K562 (cell line): ENCODE results near the gene CBLN2. TPM values are rescaled to one million over a fixed set of nuclear protein-coding genes. Genes with fewer than 3 reads are reported as not detected.

Source experiments
- ELF1 ChIP-seq: fragments of 200-800 bp; sonication (Bioruptor generic); IDR thresholded peaks from 2 replicates; pipeline ENCODE4 v1.6.1; 2016; ENCODE audit warnings: missing genetic modification characterization, missing compliant biosample characterization
- ETV6 ChIP-seq, 3 experiments: fragments of 150-350 bp in 1 of 3; sonication (generic) in 1 of 3; formaldehyde crosslinking in 1 of 3; IDR thresholded peaks; 2 replicates each; pipeline versions ENCODE4 v1.6.1 to v1.8.0; 2014 to 2022; ENCODE audit warnings: borderline replicate concordance in 2 of 3, low read depth in 2 of 3, antibody characterized with exemption in 1 of 3, low read length in 1 of 3, mild to moderate bottlenecking in 1 of 3, missing genetic modification reagents in 1 of 3
- HCFC1 ChIP-seq: IDR thresholded peaks from 2 replicates; pipeline ENCODE4 v1.6.1; 2012; ENCODE audit warnings: low read depth, low read length, improper control_type of control experiment
- polyA plus RNA-seq, 8 experiments: library from polyadenylated mRNA; depleted of rRNA in 4 of 8; stranded (reverse) in 5 of 8; unstranded in 3 of 8; fragments of >200 nt; fragmentation: Nextera tagmentation in 2 of 8; fragmentation: Illumina TruSeq in 1 of 8; extraction: Ambion mirVana in 2 of 8; extraction: Trizol in 1 of 8; gene quantifications; 2 replicates each; pipeline versions ENCODE4 v1.2.1 to v1.2.3, GENCODE V29; 2011 to 2014; ENCODE audit warnings: inconsistent platforms in 1 of 8, missing spikeins in 1 of 8
- total RNA-seq, 7 experiments: library from RNA; depleted of rRNA in 6 of 7; stranded (reverse); fragments of >200 nt in 6 of 7; fragmentation: Illumina TruSeq in 2 of 7; extraction: Trizol in 2 of 7; gene quantifications; 2 replicates each; pipeline versions ENCODE4 v1.2.1 to v1.2.3, GENCODE V29; 2011 to 2021; ENCODE audit warnings: low replicate concordance in 1 of 7
- TF ChIP-seq, protein P1 (sequence below): fragments of 250-450 bp; sonication (Bioruptor Pico); IDR thresholded peaks from 2 replicates; pipeline ENCODE4 v1.4.0; 2020; ENCODE audit warnings: mild to moderate bottlenecking, moderate library complexity
- TF ChIP-seq, protein P2 (sequence below), 2 experiments: IDR thresholded peaks in 1 of 2; conservative IDR thresholded peaks in 1 of 2; 2 replicates each; pipeline ENCODE4 v1.6.1; 2016; ENCODE audit warnings: low read depth in 2 of 2, mild to moderate bottlenecking in 1 of 2, missing compliant biosample characterization in 1 of 2, missing genetic modification characterization in 1 of 2, moderate library complexity in 1 of 2

Gene CBLN2
- total and polyA plus RNA-seq, 9 of the 15 experiments (the other 6 are each of a cell fraction or from before 2014, with no cell fraction given) = not detected

DNA sequence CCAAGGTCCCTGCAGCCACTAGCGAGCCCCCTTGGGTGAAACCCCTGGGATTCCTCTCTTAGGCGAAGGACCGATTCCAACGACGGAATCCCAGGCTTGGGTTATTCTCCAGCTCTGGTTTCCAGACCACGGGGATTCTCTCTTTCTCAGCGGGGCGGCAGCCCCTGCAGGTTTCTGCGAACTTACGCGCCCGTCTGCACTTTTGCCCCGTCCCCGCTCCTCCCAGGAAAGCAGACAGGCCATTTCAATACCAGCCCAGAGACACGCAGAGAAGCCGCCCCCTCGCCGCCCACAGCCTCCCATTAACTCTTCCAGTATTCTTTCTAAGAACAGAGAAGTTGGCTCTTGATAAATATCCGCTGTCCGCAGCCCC lies 1.2 kb downstream of the CBLN2 start (continued):
- TF ChIP-seq, protein P1, sequence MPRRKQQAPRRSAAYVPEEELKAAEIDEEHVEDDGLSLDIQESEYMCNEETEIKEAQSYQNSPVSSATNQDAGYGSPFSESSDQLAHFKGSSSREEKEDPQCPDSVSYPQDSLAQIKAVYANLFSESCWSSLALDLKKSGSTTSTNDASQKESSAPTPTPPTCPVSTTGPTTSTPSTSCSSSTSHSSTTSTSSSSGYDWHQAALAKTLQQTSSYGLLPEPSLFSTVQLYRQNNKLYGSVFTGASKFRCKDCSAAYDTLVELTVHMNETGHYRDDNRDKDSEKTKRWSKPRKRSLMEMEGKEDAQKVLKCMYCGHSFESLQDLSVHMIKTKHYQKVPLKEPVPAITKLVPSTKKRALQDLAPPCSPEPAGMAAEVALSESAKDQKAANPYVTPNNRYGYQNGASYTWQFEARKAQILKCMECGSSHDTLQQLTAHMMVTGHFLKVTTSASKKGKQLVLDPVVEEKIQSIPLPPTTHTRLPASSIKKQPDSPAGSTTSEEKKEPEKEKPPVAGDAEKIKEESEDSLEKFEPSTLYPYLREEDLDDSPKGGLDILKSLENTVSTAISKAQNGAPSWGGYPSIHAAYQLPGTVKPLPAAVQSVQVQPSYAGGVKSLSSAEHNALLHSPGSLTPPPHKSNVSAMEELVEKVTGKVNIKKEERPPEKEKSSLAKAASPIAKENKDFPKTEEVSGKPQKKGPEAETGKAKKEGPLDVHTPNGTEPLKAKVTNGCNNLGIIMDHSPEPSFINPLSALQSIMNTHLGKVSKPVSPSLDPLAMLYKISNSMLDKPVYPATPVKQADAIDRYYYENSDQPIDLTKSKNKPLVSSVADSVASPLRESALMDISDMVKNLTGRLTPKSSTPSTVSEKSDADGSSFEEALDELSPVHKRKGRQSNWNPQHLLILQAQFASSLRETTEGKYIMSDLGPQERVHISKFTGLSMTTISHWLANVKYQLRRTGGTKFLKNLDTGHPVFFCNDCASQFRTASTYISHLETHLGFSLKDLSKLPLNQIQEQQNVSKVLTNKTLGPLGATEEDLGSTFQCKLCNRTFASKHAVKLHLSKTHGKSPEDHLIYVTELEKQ = no peak
- TF ChIP-seq ETV6 (IDR thresholded peaks at IDR 0.05; ENCODE audit: borderline replicate concordance in 1 of 2, low read depth in 2 of 2, low read length in 1 of 2) (no peak), ETV6 (CRISPR knock-in tag; IDR thresholded peaks at IDR 0.05; ENCODE audit: borderline replicate concordance) (no peak), HCFC1 (no peak), ELF1 (tag) (no peak)
- TF ChIP-seq, protein P2, sequence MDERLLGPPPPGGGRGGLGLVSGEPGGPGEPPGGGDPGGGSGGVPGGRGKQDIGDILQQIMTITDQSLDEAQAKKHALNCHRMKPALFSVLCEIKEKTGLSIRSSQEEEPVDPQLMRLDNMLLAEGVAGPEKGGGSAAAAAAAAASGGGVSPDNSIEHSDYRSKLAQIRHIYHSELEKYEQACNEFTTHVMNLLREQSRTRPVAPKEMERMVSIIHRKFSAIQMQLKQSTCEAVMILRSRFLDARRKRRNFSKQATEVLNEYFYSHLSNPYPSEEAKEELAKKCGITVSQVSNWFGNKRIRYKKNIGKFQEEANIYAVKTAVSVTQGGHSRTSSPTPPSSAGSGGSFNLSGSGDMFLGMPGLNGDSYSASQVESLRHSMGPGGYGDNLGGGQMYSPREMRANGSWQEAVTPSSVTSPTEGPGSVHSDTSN (CRISPR knock-in tag; IDR thresholded peaks at IDR 0.05; ENCODE audit: low read depth) = no peak
- TF ChIP-seq, protein P2 (tag; conservative IDR thresholded peaks at IDR 0.05; ENCODE audit: low read depth) = no peak
